K562 (cell line): ENCODE data around the gene CRX. TPM values are rescaled to one million over a fixed set of nuclear protein-coding genes. Genes with fewer than 3 reads are reported as not detected.

Experiments
- ATAC-seq: fragments of 200-7000 bp; cut with Tn5 transposase; 3 replicates; pipeline ENCODE4 v1.9.1; 2020; ENCODE audit warnings: moderate library complexity
- BruUV-seq: library from RNA; stranded (reverse); fragments of 400-500 nt; replicated peaks from 2 replicates; lab custom pipeline; 2021; lab: Mats Ljungman, UMichigan
- CTCF ChIA-PET: fragments of 300-600 bp; formaldehyde crosslinking; extraction: SDS; loops from one replicate; lab custom pipeline; 2021; ENCODE audit warnings: low intra/inter-chr PET ratio; lab: Yijun Ruan, JAX
- POLR2A ChIA-PET: fragments of 300-600, 350-650 bp; sonication (Branson Sonifier 250); formaldehyde crosslinking; extraction: SDS; loops from one replicate; lab custom pipeline; 2021; ENCODE audit warnings: antibody characterized with exemption, inconsistent platforms; lab: Yijun Ruan, JAX
- DNase-seq, 4 experiments: peaks; one replicate each; pipeline versions ENCODE4 v3.0.0 to v3.0.0-alpha.2; 2011 to 2018; ENCODE audit warnings: low spot score in 3 of 4, mixed read lengths in 3 of 4; ENCODE audit errors: extremely low read depth in 1 of 4
- FAIRE-seq: peaks from 2 replicates; lab custom pipeline; 2011; peaks lifted over from hg19 to GRCh38; lab: Jason Lieb, UNC
- H2AFZ ChIP-seq: 2 replicates; pipeline ENCODE4 v1.6.0; 2011; ENCODE audit warnings: low read depth, low read length, control low read depth, inconsistent platforms
- H3K27ac ChIP-seq: fragments of 200-600 bp; 3 replicates; pipeline ENCODE4 v1.8.0; 2011; ENCODE audit warnings: low read depth, mild to moderate bottlenecking, control low read depth, inconsistent platforms, low read length, moderate library complexity, mixed read lengths; ENCODE audit errors: extremely low read depth
- H3K27me3 ChIP-seq, 2 experiments: fragments of 300-600 bp in 1 of 2; 2 replicates in 1 of 2; 3 replicates in 1 of 2; pipeline versions ENCODE4 v1.6.0 to v1.8.0; 2011; ENCODE audit warnings: inconsistent platforms in 2 of 2, low read length in 2 of 2, mild to moderate bottlenecking in 1 of 2, mixed read lengths in 1 of 2, moderate library complexity in 1 of 2; ENCODE audit not compliant: control insufficient read depth in 2 of 2, insufficient read depth in 2 of 2
- H3K36me3 ChIP-seq: fragments of 300-600 bp; 3 replicates; pipeline ENCODE4 v1.8.0; 2011; ENCODE audit warnings: mild to moderate bottlenecking, low read length, inconsistent platforms; ENCODE audit not compliant: control insufficient read depth, insufficient read depth
- H3K4me1 ChIP-seq, 2 experiments: fragments of 200-600 bp in 1 of 2; replicated peaks in 1 of 2; 2 replicates in 1 of 2; 3 replicates in 1 of 2; pipeline versions ENCODE4 v1.5.1 to v1.8.0; 2011; ENCODE audit warnings: inconsistent platforms in 2 of 2, low read length in 2 of 2, mild to moderate bottlenecking in 1 of 2, mixed read lengths in 1 of 2, moderate library complexity in 1 of 2; ENCODE audit not compliant: control insufficient read depth in 2 of 2, insufficient read depth in 2 of 2
- H3K4me2 ChIP-seq: 2 replicates; pipeline ENCODE4 v1.6.1; 2011; ENCODE audit warnings: low read length, control low read depth, inconsistent platforms, mixed read lengths; ENCODE audit not compliant: insufficient read depth
- H3K4me3 ChIP-seq: fragments of 200-600 bp; sonication (generic), shearing (Covaris generic); 2 replicates; pipeline ENCODE4 v1.5.1; 2016; ENCODE audit warnings: control low read depth, inconsistent platforms
- H3K79me2 ChIP-seq: fragments of 200-600 bp; 3 replicates; pipeline ENCODE4 v1.8.0; 2011; ENCODE audit warnings: low read length, inconsistent platforms; ENCODE audit not compliant: control insufficient read depth, insufficient read depth
- H3K9ac ChIP-seq, 2 experiments: 2 replicates each; pipeline versions ENCODE4 v1.6.0 to v1.6.1; 2011; ENCODE audit warnings: low read depth in 2 of 2, low read length in 2 of 2, control low read depth in 1 of 2, inconsistent platforms in 1 of 2, mild to moderate bottlenecking in 1 of 2, mixed read lengths in 1 of 2; ENCODE audit not compliant: insufficient read depth in 1 of 2
- H3K9me1 ChIP-seq: one replicate; pipeline ENCODE4 v1.6.0; 2011; ENCODE audit warnings: inconsistent platforms, mild to moderate bottlenecking, low read length, moderate library complexity; ENCODE audit not compliant: control insufficient read depth, insufficient read depth
- H3K9me3 ChIP-seq: replicated peaks from 2 replicates; pipeline ENCODE4 v1.5.1; 2011; ENCODE audit warnings: low read depth, low read length, inconsistent platforms; ENCODE audit not compliant: control insufficient read depth, insufficient read depth
- H4K20me1 ChIP-seq: replicated peaks from 2 replicates; pipeline ENCODE4 v1.6.1; 2011; ENCODE audit warnings: low read length, inconsistent platforms, mixed read lengths; ENCODE audit not compliant: control insufficient read depth, insufficient read depth
- ADNP ChIP-seq: fragments of 200-800 bp; sonication (Bioruptor generic); IDR thresholded peaks from 2 replicates; pipeline ENCODE4 v1.6.1; 2016; ENCODE audit warnings: missing genetic modification characterization, missing compliant biosample characterization
- C11orf30 ChIP-seq: fragments of 450-650 bp; IDR thresholded peaks from 2 replicates; pipeline ENCODE4 v1.6.1; 2016; ENCODE audit warnings: low read depth, mild to moderate bottlenecking
- EP400 ChIP-seq: fragments of 450-650 bp; IDR thresholded peaks from 2 replicates; pipeline ENCODE4 v1.6.1; 2017; ENCODE audit warnings: antibody characterized with exemption, mild to moderate bottlenecking, moderate library complexity
- HDAC2 ChIP-seq: fragments of 450-650 bp; IDR thresholded peaks from 2 replicates; pipeline ENCODE4 v1.6.1; 2016; ENCODE audit warnings: mild to moderate bottlenecking
- HDAC6 ChIP-seq: IDR thresholded peaks from 2 replicates; pipeline ENCODE4 v1.6.1; 2012; ENCODE audit warnings: low read depth, mild to moderate bottlenecking, control low read depth, inconsistent platforms, low read length, moderate library complexity
- NR1H2 ChIP-seq: sonication (generic); formaldehyde crosslinking; IDR thresholded peaks from 2 replicates; pipeline ENCODE4 v1.4.0; 2020; ENCODE audit warnings: mild to moderate bottlenecking, missing genetic modification reagents
- PCBP2 ChIP-seq: fragments of 200-400 bp; formaldehyde crosslinking; IDR thresholded peaks from 2 replicates; pipeline ENCODE4 v1.6.1; 2018; ENCODE audit warnings: low read length, low read depth, mild to moderate bottlenecking, moderate library complexity; ENCODE audit not compliant: poor library complexity, severe bottlenecking
- PRMT5 ChIP-seq: sonication (generic); formaldehyde crosslinking; IDR thresholded peaks from 2 replicates; pipeline ENCODE4 v1.5.0; 2020; ENCODE audit warnings: missing genetic modification reagents
- ZNF512 ChIP-seq: IDR thresholded peaks from 2 replicates; pipeline ENCODE4 v1.6.1; 2016; ENCODE audit warnings: missing genetic modification characterization, missing compliant biosample characterization
- ZNF696 ChIP-seq: fragments of 250-450 bp; sonication (Bioruptor Pico); conservative IDR thresholded peaks from 2 replicates; pipeline ENCODE4 v1.4.0; 2020; ENCODE audit warnings: mild to moderate bottlenecking, moderate library complexity
- WGBS: fragments of 100-300 bp; shearing (Covaris generic); methylation state at CpG from one replicate; pipeline ENCODE4 v1.1.6; 2016; ENCODE audit warnings: low coverage, mixed read lengths; ENCODE audit not compliant: insufficient coverage; ENCODE audit errors: missing lambda C conversion rate; 5-methylcytosine and 5-hydroxymethylcytosine counted together
- in situ Hi-C: fragments of 300-500 bp; cut with MboI; formaldehyde crosslinking; loops from 4 replicates; pipeline ENCODE4 v1.15.0; 2018; ENCODE audit warnings: inconsistent platforms, mixed read lengths
- intact Hi-C: fragments of 100-400 bp; cut with micrococcal nuclease; formaldehyde crosslinking; loops from 2 replicates; pipeline ENCODE4 v1.14.2; 2022
- polyA plus RNA-seq, 8 experiments: library from polyadenylated mRNA; depleted of rRNA in 4 of 8; stranded (reverse) in 5 of 8; unstranded in 3 of 8; fragments of >200 nt; fragmentation: Nextera tagmentation in 2 of 8; fragmentation: Illumina TruSeq in 1 of 8; extraction: Ambion mirVana in 2 of 8; extraction: Trizol in 1 of 8; gene quantifications; 2 replicates each; pipeline versions ENCODE4 v1.2.1 to v1.2.3, GENCODE V29; 2011 to 2014; ENCODE audit warnings: inconsistent platforms in 1 of 8, missing spikeins in 1 of 8
- total RNA-seq, 7 experiments: library from RNA; depleted of rRNA in 6 of 7; stranded (reverse); fragments of >200 nt in 6 of 7; fragmentation: Illumina TruSeq in 2 of 7; extraction: Trizol in 2 of 7; gene quantifications; 2 replicates each; pipeline versions ENCODE4 v1.2.1 to v1.2.3, GENCODE V29; 2011 to 2021; ENCODE audit warnings: low replicate concordance in 1 of 7
- TF ChIP-seq, protein P1 (sequence below): sonication (generic); IDR thresholded peaks from 2 replicates; pipeline ENCODE4 v1.6.1; 2016

Gene CRX
- total and polyA plus RNA-seq, 9 of the 15 experiments (the other 6 are each of a cell fraction or from before 2014, with no cell fraction given) = 0.01 TPM; not detected in 8

GRCh38 chr19:47842941-47843340 lies 21.2 kb downstream of the CRX start:
- no peak overlapping the region; the same call in 1 of the 2 replicates for H2AFZ ChIP-seq
- TF ChIP-seq ZNF696 (CRISPR knock-in tag) = no peak
- TF ChIP-seq ZNF512 (tag) = no peak
- TF ChIP-seq, protein P1, sequence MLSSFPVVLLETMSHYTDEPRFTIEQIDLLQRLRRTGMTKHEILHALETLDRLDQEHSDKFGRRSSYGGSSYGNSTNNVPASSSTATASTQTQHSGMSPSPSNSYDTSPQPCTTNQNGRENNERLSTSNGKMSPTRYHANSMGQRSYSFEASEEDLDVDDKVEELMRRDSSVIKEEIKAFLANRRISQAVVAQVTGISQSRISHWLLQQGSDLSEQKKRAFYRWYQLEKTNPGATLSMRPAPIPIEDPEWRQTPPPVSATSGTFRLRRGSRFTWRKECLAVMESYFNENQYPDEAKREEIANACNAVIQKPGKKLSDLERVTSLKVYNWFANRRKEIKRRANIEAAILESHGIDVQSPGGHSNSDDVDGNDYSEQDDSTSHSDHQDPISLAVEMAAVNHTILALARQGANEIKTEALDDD = no peak
- TF ChIP-seq ADNP (tag) = no peak
- TF ChIP-seq HDAC6 = no peak
- no peak for TF ChIP-seq HDAC2
- no peak for TF ChIP-seq PRMT5 (CRISPR knock-in tag)
- no peak for TF ChIP-seq NR1H2 (CRISPR knock-in tag)
- TF ChIP-seq EP400 = no peak
- TF ChIP-seq C11orf30 = no peak
- TF ChIP-seq PCBP2 = no peak
- TF ChIP-seq, all 486 proteins: peak for 0
- Histone ChIP-seq H3K27me3 (peaks cover 2 to 6% of the 10 kb centered on the region in 2 experiments), H3K79me2 (no peaks in the 10 kb centered on the region), H4K20me1 (no peaks in the 10 kb centered on the region), H3K27ac (no peak overlapping the region), H3K4me2 (no peak overlapping the region), H3K9ac (no peak overlapping the region), H3K9me3 (no peaks in the 10 kb centered on the region; the same call in 1 of the 2 replicates), H3K9me1 (no peaks in the 10 kb centered on the region), H3K4me3 (no peak overlapping the region), H3K36me3 (no peaks in the 10 kb centered on the region), H3K4me1 (peaks cover 0 to 5% of the 10 kb centered on the region in 2 experiments; a peak in 2 of 5 replicates)
- no TSS peak for BruUV-seq
- ChIA-PET CTCF (no interaction called here), POLR2A (no interaction called here)
- 12% methylated on average over 5 of the region's 5 CpGs for WGBS
- FAIRE-seq (no peak), ATAC-seq (no peak), DNase-seq (no peak)
- in situ Hi-C loops = no loop called here
- intact Hi-C loops = no loop called here
